HT-29 (cell line): ENCODE results near the gene GYS2. TPM values are rescaled to one million over a fixed set of nuclear protein-coding genes. Genes with fewer than 3 reads are reported as not detected.

Experiments
- DNase-seq: peaks from one replicate; pipeline ENCODE4 v3.0.0-alpha.2; 2015; ENCODE audit warnings: low spot score
- total RNA-seq: library from RNA; depleted of rRNA; stranded (reverse); fragments of >200 nt; shearing (Covaris generic); gene quantifications from 2 replicates; pipeline ENCODE4 v1.2.3, GENCODE V29; 2014

The GYS2 gene
- total RNA-seq, 1 experiment from 2014 or later = not detected

- no peak for DNase-seq
Measured at GRCh38 chr12:21553329-21553675, 51.3 kb downstream of the GYS2 start.

GRCh38 chr12:21552635-21553328 lies 51.9 kb downstream of the GYS2 start:
- DNase-seq = no peak

- no peak for DNase-seq
Measured at GRCh38 chr12:21551841-21552465, 52.7 kb downstream of the GYS2 start.

GRCh38 chr12:21547437-21547836 lies 57.2 kb downstream of the GYS2 start:
- no peak for DNase-seq

GRCh38 chr12:21546716-21547115 lies 57.9 kb downstream of the GYS2 start:
- DNase-seq = no peak

GRCh38 chr12:21545557-21545956 lies 59.1 kb downstream of the GYS2 start:
- DNase-seq = no peak

- no peak for DNase-seq
Measured at GRCh38 chr12:21543151-21543550, 61.5 kb downstream of the GYS2 start.

GRCh38 chr12:21542403-21542802 lies 62.2 kb downstream of the GYS2 start:
- no peak for DNase-seq

GRCh38 chr12:21541773-21542172 lies 62.9 kb downstream of the GYS2 start:
- DNase-seq = no peak

- DNase-seq = no peak
Measured at GRCh38 chr12:21539797-21540196, 64.8 kb downstream of the GYS2 start.

- no peak for DNase-seq
Measured at GRCh38 chr12:21538061-21538653, 66.5 kb downstream of the GYS2 start.

GRCh38 chr12:21529456-21529855 lies 75.2 kb downstream of the GYS2 start:
- no peak for DNase-seq

GRCh38 chr12:21528953-21529352 lies 75.7 kb downstream of the GYS2 start:
- no peak for DNase-seq

GRCh38 chr12:21527451-21528180 lies 77.0 kb downstream of the GYS2 start:
- no peak for DNase-seq

GRCh38 chr12:21526721-21527345 lies 77.8 kb downstream of the GYS2 start:
- no peak for DNase-seq

- no peak for DNase-seq
Measured at GRCh38 chr12:21526053-21526452, 78.6 kb downstream of the GYS2 start, which contains the start of gene SPX. Gene SPX, plus strand, starts transcription at chr12:21526296. Its CDS starts 177 bp downstream, at chr12:21526473.

GRCh38 chr12:21523148-21523547 lies 81.5 kb downstream of the GYS2 start:
- peak; percentile 37 for DNase-seq

- no peak for DNase-seq
Measured at GRCh38 chr12:21521541-21521940, 83.1 kb downstream of the GYS2 start.

- DNase-seq = no peak
Measured at GRCh38 chr12:21518451-21518850, 86.2 kb downstream of the GYS2 start.

GRCh38 chr12:21516281-21516680 lies 88.4 kb downstream of the GYS2 start:
- DNase-seq = no peak

- no peak for DNase-seq
Measured at GRCh38 chr12:21509768-21510167, 94.9 kb downstream of the GYS2 start.

GRCh38 chr12:21507849-21508248 lies 96.8 kb downstream of the GYS2 start:
- no peak for DNase-seq
